Epithelial cell of esophagus (primary cell): Measurements from ENCODE around the gene SRGAP1.

ENCODE experiments used
- DNase-seq: peaks from one replicate; pipeline ENCODE4 v3.0.0; 2010; ENCODE audit warnings: low read depth
- H3K4me3 ChIP-seq: 2 replicates; pipeline ENCODE4 v1.5.1; 2011; ENCODE audit warnings: mild to moderate bottlenecking, low read length, control low read depth
- TF ChIP-seq, protein P1 (sequence below): IDR thresholded peaks from 2 replicates; pipeline ENCODE4 v1.5.1; 2011; ENCODE audit warnings: low read depth, mild to moderate bottlenecking, low read length, control low read depth, inconsistent platforms; ENCODE audit not compliant: insufficient read depth; ENCODE audit errors: missing control alignments

The SRGAP1 gene

GRCh38 chr12:63820427-63820826 lies 24.1 kb upstream of the SRGAP1 start:
- H3K4me3 ChIP-seq, result no peak overlapping the region
- TF ChIP-seq, protein P1, sequence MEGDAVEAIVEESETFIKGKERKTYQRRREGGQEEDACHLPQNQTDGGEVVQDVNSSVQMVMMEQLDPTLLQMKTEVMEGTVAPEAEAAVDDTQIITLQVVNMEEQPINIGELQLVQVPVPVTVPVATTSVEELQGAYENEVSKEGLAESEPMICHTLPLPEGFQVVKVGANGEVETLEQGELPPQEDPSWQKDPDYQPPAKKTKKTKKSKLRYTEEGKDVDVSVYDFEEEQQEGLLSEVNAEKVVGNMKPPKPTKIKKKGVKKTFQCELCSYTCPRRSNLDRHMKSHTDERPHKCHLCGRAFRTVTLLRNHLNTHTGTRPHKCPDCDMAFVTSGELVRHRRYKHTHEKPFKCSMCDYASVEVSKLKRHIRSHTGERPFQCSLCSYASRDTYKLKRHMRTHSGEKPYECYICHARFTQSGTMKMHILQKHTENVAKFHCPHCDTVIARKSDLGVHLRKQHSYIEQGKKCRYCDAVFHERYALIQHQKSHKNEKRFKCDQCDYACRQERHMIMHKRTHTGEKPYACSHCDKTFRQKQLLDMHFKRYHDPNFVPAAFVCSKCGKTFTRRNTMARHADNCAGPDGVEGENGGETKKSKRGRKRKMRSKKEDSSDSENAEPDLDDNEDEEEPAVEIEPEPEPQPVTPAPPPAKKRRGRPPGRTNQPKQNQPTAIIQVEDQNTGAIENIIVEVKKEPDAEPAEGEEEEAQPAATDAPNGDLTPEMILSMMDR, result no peak
- no peak for DNase-seq

DNA sequence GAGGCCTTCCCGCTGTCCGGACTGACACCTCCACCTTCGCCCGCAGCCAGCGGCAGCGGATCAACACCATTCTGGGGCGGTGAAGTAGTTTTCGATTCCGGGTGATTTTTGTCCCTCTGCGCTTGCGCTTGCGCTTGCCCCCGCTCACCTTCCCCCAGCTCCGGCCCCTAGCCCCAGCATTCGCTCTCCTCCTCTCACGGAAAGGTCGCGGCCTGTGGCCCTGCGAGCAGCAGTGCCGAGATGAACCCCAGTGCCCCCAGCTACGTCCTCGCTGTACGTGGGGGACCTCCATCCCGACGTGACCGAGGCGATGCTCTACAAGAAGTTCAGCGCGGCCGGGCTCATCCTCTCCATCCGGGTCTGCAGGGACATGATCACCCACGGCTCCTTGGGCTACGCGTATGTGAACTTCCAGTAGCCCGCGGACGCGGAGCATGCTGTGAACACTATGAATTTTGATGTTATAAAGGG lies 22.7 kb upstream of the SRGAP1 start:
- TF ChIP-seq, protein P1, result no peak
- H3K4me3 ChIP-seq, result peak overlapping the region; percentile 37
- DNase-seq, result no peak

DNA sequence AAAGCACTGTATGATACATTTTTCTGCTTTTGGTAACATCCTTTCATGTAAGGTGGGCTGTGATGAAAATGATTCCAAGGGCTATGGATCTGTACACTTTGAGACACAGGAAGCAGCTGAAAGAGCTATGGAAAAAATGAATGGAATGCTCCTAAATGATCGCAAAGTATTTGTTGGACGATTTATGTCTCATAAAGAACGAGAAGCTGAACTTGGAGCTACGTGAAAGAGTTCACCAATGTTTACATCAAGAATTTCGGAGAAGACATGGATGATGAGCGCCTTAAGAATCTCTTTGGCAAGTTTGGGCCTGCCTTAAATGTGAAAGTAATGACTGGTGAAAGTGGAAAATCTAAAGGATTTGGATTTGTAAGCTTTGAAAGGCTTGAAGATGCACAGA lies 22.1 kb upstream of the SRGAP1 start:
- TF ChIP-seq, protein P1, result no peak
- H3K4me3 ChIP-seq, result no peak overlapping the region
- DNase-seq, result peak; percentile 77

DNA sequence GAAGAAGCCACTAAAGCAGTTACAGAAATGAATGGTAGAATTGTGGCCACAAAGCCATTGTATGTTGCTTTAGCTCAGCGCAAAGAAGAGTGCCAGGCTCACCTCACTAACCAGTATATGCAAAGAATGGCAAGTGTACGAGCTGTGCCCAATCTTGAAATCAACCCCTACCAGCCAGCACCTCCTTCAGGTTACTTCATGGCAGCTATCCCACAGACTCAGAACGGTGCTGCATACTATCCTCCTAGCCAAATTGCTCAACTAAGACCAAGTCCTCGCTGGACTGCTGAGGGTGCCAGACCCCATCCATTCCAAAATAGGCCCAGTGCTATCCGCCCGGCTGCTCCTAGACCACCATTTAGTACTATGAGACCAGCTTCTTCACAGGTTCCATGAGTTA lies 21.5 kb upstream of the SRGAP1 start:
- H3K4me3 ChIP-seq, result no peak overlapping the region
- TF ChIP-seq, protein P1, result no peak
- DNase-seq, result no peak

GRCh38 chr12:63826006-63826585 lies 18.4 kb upstream of the SRGAP1 start:
- TF ChIP-seq, protein P1, result peak; percentile 94

GRCh38 chr12:63828867-63829266 lies 15.6 kb upstream of the SRGAP1 start:
- no peak overlapping the region for H3K4me3 ChIP-seq
- no peak for DNase-seq
- TF ChIP-seq, protein P1, result no peak

More at GRCh38 chr12:63826006-63826585, 18.4 kb upstream of the SRGAP1 start:
- H3K4me3 ChIP-seq, result no peak overlapping the region
- DNase-seq, result peak; percentile 72

DNA sequence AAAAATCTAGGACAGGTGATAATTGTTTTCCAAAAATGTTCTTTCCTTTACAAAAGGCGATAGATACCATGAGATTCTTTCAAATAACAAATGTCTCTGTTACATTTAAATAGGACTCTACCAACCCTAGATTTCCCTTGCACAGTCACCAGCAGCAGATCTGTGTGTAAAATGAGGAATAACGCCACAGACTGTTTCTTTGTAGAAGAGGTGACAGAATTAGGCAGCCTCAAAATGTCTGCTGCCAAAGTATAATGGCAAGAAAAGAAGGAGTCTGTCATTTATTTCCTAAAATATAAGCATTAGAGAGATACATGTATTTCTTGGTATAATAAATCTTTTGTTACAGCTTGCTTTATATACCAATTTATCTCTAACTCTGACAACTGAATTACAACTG lies 8.5 kb upstream of the SRGAP1 start:
- no peak overlapping the region for H3K4me3 ChIP-seq
- DNase-seq, result no peak
- TF ChIP-seq, protein P1, result no peak
